GM19099 (cell line): ENCODE measurements around the gene RIPPLY3.
A peak's percentile ranks its signal among the peaks of the same experiment; 100 is the strongest.

ENCODE experiments used
- POLR2A ChIP-seq: IDR thresholded peaks from 3 replicates; pipeline ENCODE4 v1.6.1; 2011; ENCODE audit warnings: low read depth; ENCODE audit not compliant: insufficient read length; ENCODE audit errors: extremely low read depth

The RIPPLY3 gene

GRCh38 chr21:36973986-36974850 is 32.3 kb upstream of the RIPPLY3 start:
- no peak for TF ChIP-seq POLR2A

GRCh38 chr21:36974851-36975192 is 31.7 kb upstream of the RIPPLY3 start:
- TF ChIP-seq POLR2A = no peak

- no peak for TF ChIP-seq POLR2A
Observed at GRCh38 chr21:36976228-36976861, 30.2 kb upstream of the RIPPLY3 start.

DNA sequence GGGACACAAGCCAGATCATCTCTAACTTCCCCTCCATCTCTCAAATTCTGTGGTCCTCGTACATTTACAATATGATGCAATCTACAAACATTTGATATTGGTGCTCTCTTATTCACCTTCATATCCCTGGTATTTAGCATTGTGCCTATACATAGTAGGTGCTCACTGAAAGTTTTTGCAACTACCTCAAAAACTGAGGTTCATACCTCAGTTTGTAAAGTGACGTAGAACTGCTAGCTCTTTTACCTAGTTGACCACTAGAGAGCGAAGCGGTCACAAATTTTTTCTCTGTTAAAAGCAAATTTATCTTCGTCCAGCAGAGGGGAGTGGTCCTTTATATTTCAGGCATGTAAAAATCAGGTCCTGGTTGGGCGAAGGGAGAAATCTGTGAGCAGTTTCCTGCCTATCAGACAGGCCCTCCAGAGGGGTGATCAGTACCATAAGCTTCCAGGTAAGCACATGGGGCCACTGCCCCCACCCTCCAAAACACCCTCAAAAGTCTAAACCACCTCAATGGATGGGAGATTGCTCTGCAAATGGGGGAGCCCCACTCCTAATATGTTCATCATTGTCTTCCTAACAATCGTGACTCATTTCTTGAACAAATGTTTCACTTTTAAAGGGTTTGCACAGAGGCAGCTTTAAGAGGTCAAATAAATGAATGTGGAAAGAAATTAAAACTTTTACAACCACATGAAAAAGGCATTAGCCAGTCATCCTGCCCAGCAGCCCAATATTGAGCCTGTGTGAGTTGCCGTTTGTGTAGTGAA is 29.4 kb upstream of the RIPPLY3 start:
- no peak for TF ChIP-seq POLR2A

DNA sequence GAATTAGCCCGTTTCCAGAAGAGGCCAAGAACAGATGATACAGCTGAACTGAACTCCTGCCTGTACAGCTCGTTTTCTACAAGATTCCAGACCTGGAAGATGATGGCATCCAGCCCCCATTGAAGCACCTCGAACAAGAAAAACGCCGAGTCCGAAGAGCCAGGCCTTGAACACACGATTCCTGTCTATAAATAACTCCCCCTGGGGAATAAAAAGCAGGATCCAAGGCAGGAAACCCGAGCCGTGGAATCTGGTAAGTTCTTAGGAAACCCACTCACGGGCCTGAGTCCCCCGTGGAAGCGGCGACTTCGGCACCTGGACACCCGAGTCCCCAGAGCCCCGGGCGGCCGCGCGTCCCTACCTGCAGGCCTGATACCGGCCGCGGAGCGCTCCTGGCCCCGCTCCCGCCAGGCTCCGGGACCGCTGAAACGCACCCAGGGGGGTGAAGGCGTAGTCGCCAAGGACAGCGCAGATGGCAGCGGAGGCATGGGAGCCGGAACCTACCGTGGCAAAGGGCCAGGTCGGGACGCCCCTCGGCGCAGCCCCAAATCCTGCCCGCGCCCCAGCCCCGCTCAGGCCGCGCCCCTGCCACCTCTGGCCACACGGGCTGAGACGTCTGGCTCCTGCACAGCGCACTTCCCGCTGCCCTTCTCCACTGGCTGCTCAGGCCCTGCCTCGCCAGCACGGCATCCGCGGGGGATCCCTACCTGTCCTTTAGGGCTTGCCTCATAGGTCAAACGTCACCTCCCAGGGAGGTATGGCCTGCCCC is 26.0 kb upstream of the RIPPLY3 start:
- no peak for TF ChIP-seq POLR2A

- TF ChIP-seq POLR2A = no peak
Observed at GRCh38 chr21:36981049-36981391, 25.5 kb upstream of the RIPPLY3 start.

- TF ChIP-seq POLR2A = no peak
Observed at GRCh38 chr21:36981977-36982700, 24.4 kb upstream of the RIPPLY3 start.

DNA sequence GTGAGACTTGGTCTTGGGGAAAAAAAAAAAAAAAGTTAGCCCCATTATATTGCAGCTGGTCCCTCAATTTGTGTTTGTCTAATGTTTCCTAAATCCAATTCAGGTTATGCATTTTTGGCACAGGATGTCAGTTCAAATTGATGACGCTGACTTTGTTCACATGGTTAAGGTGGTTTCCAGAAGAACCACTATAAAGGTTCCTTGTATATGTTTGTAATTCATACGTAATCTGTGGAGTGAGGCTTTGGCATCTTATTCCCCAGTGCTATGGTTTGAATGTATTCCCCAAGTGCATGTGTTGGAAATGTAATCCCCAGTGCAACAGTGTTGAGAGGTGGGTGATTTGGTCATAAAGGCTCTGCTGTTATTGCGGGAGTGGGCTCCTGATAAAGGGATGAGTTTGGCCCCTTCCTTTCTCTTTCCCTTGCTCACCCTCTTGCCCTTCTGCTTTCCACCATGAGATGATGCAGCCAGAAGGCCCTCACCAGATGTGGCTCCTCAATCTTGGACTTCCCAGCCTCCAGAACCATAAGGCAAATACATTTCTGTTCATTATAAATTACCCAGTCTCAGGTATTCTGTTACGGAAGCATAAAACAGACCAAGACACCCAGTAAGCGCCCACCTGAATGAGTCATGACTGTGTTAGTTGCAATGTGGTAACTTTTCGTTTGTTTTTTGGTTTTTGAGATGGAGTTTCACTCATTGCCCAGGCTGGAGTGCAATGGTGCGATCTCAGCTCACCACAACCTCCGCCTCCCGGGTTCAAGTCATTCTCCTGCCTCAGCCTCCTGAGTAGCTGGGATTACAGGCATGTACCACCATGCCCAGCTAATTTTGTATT is 20.5 kb upstream of the RIPPLY3 start:
- TF ChIP-seq POLR2A = no peak

DNA sequence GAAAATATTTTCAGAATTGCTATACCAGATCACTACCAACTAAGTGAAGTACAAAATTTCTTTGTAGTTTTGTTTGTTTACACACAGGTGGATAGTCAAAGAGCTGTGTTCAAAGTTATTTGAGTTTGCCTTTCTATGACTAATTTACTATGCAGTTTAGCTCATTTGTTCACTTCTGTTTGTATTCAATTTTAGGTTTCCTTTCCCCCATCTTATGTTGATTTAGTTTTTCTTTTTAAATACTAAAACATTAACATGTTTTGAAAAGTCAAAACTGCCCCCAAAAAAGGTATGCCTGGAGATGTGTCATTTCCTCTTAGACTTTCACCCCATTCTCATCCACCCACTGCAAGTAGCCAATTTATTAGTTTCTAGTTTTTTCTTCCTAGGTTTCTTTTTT is 18.7 kb upstream of the RIPPLY3 start:
- no peak for TF ChIP-seq POLR2A

DNA sequence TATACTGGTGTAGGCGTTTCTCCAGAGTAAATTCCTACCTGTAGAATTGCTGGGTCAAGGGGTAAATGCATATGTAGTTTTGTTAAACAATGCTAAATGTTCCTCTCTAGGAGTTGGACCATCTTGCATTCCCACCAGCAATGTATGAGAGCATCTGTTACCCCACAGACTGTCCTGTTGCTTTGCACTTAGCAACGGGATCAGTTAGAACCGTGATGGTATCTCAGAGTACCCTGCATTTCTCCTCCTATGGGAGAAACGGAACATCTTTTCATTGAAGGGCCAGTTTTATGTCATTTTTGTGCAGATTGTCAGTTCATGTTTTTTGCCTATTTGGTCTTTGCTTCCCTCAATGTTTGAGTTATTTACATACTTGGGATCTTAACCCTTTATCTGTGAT is 18.0 kb upstream of the RIPPLY3 start:
- TF ChIP-seq POLR2A = no peak

DNA sequence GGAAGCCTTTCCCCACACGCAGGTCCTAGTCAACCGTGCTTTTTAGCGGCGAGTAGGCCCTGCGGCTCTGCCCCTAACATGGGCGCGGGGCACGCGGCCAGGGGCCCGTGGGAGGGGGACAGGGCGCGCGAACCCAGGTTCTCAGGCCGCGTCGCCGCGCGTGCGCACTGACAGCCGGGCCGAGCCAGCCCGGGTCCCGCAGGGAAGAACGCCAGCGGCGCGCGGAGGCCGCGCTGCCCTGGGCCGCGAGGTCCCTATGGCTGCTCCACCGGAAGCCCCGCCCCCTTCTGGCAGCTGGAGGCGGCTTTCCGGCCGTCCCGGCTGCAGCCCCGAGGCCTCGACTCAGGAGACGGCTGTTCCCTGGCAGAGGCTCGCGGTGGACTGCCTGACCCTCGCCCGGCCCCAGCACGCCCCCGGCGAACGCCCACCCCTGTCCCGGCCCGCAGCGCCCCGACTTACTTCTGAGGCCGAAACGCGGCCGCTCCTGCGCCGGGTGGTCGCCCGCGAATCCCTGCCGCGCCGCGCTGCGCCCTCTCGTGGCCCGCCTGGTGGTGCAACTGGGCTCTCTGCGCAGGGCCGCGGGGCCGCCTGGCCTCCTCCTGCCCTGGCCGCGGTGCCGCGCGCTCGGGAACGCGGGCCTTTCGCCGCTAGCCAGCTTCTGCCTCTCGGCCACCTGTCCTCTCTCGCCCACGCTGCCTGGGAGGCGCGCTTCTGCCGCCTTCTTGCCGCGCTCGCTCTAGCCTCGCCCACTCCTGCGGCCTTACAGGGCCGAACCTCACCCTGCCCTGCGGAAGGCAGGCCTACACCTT is 16.6 kb upstream of the RIPPLY3 start:
- TF ChIP-seq POLR2A = peak; percentile 78

DNA sequence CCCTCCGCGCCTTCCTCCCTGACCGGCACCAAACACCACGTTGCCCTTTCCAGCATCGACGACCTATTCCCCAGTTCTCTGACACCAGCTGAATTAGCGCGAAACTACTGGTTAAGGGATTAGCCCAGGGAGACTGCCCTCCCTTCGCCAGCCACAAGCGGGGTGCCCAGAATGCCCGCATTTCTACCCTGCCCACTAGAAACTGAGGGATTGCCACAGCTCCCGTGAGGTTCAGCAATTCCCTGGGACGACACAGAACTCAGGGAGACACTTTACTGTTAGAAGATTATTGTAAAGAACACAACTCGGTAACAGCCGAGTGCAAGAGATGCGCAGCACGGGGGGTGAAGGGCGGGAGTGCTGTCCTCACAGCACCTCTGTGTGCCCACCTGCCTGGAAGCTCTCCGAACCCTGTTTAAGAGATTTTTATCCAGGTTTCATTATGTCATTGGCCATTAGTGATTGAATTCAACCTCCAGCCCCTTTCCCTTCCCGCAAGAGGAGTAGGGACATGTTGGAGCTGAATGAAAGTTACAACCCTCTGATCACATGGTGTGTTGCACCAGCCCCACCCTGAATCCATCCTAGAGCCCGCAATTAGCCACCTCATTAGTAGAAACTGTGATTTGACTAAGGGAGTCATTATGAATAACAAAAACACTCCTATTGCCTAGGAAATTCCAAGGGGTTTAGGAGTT is 15.8 kb upstream of the RIPPLY3 start:
- TF ChIP-seq POLR2A = no peak
